NCI-H2171 treated with DMSO at 0.1 percent for 48 hours (cell line): ENCODE measurements around the gene AGBL4.

Source experiments
- DNase-seq: peaks from one replicate; lab custom pipeline; 2025; lab: John Stamatoyannopoulos, UW

The AGBL4 gene

GRCh38 chr1:48488721-48489120, 1535.0 kb downstream of the AGBL4 start:
- no peak for DNase-seq
